Endothelial cell of umbilical vein (primary cell): ENCODE measurements around the gene USP46. TPM values are rescaled to one million over a fixed set of nuclear protein-coding genes. Genes with fewer than 3 reads are reported as not detected.

Experiments used
- BruUV-seq: library from RNA; stranded (reverse); fragments of 400-500 nt; replicated peaks from 2 replicates; lab custom pipeline; 2021; lab: Mats Ljungman, UMichigan
- CTCF ChIA-PET: fragments of 300-600, 350-600 bp; sonication (Branson Sonifier 250); formaldehyde crosslinking; loops from one replicate; lab custom pipeline; 2021; ENCODE audit warnings: antibody characterized with exemption, inconsistent platforms; lab: Charles Lee
- POLR2A ChIA-PET: fragments of 300-600, 350-600 bp; sonication (Branson Sonifier 250); formaldehyde crosslinking; loops from one replicate; lab custom pipeline; 2021; ENCODE audit warnings: antibody characterized with exemption, inconsistent platforms; lab: Charles Lee
- DNase-seq: peaks from one replicate; pipeline ENCODE4 v3.0.0-alpha.2; 2011; ENCODE audit warnings: low read depth, low spot score
- FAIRE-seq: peaks from 2 replicates; lab custom pipeline; 2011; peaks lifted over from hg19 to GRCh38; lab: Jason Lieb, UNC
- H2AFZ ChIP-seq: 2 replicates; pipeline ENCODE4 v1.6.0; 2012; ENCODE audit warnings: low read depth, low read length, control low read depth, inconsistent platforms
- H3K27ac ChIP-seq: 2 replicates; pipeline ENCODE4 v1.5.1; 2011; ENCODE audit warnings: low read depth, mild to moderate bottlenecking, control low read depth, low read length, moderate library complexity; ENCODE audit not compliant: insufficient read depth
- H3K27me3 ChIP-seq, 2 experiments: 2 replicates each; pipeline versions ENCODE4 v1.6.0 to v1.6.1; 2011; ENCODE audit warnings: low read length in 2 of 2, mixed read lengths in 1 of 2; ENCODE audit not compliant: control insufficient read depth in 2 of 2, insufficient read depth in 2 of 2
- H3K36me3 ChIP-seq, 2 experiments: 2 replicates in 1 of 2; 3 replicates in 1 of 2; pipeline ENCODE4 v1.5.1; 2011; ENCODE audit warnings: low read length in 2 of 2, mild to moderate bottlenecking in 1 of 2, moderate library complexity in 1 of 2; ENCODE audit not compliant: control insufficient read depth in 2 of 2, insufficient read depth in 2 of 2; ENCODE audit errors: extremely low read depth in 1 of 2
- H3K4me1 ChIP-seq: 3 replicates; pipeline ENCODE4 v1.5.1; 2011; ENCODE audit warnings: mild to moderate bottlenecking, low read length; ENCODE audit not compliant: control insufficient read depth, insufficient read depth; ENCODE audit errors: extremely low read depth
- H3K4me2 ChIP-seq: 2 replicates; pipeline ENCODE4 v1.6.1; 2011; ENCODE audit warnings: low read length, control low read depth, mixed read lengths; ENCODE audit not compliant: insufficient read depth
- H3K4me3 ChIP-seq, 3 experiments: fragments of 200-600 bp in 1 of 3; sonication (generic), shearing (Covaris generic) in 1 of 3; replicated peaks in 1 of 3; 2 replicates each; pipeline ENCODE4 v1.5.1; 2011 to 2016; ENCODE audit warnings: control low read depth in 3 of 3, low read length in 3 of 3, mild to moderate bottlenecking in 2 of 3, inconsistent platforms in 1 of 3, low read depth in 1 of 3, moderate library complexity in 1 of 3; ENCODE audit not compliant: insufficient read depth in 1 of 3
- H3K79me2 ChIP-seq: 2 replicates; pipeline ENCODE4 v1.6.0; 2012; ENCODE audit warnings: low read length, inconsistent platforms; ENCODE audit not compliant: control insufficient read depth, insufficient read depth
- H3K9ac ChIP-seq: replicated peaks from 2 replicates; pipeline ENCODE3; 2011; ENCODE audit warnings: low read length, control low read depth; ENCODE audit not compliant: insufficient read depth; ENCODE audit errors: extremely low read depth
- H3K9me1 ChIP-seq: replicated peaks from 3 replicates; pipeline ENCODE4 v1.6.0; 2011; ENCODE audit warnings: mild to moderate bottlenecking, low read length; ENCODE audit not compliant: control insufficient read depth, insufficient read depth; ENCODE audit errors: extremely low read depth
- H3K9me3 ChIP-seq: replicated peaks from 2 replicates; pipeline ENCODE4 v1.5.1; 2012; ENCODE audit warnings: low read length, inconsistent platforms; ENCODE audit not compliant: control insufficient read depth, insufficient read depth
- H4K20me1 ChIP-seq: replicated peaks from 2 replicates; pipeline ENCODE3; 2011; ENCODE audit warnings: mild to moderate bottlenecking, low read length; ENCODE audit not compliant: control insufficient read depth, insufficient read depth; ENCODE audit errors: extremely low read depth
- EZH2 ChIP-seq: IDR thresholded peaks from 2 replicates; pipeline ENCODE4 v1.6.1; 2012; ENCODE audit warnings: borderline replicate concordance, low read depth, mild to moderate bottlenecking, moderate library complexity, low read length, inconsistent platforms; ENCODE audit not compliant: severe bottlenecking
- FOS ChIP-seq: IDR thresholded peaks from 2 replicates; pipeline ENCODE4 v1.6.1; 2011; ENCODE audit warnings: mild to moderate bottlenecking, low read length, moderate library complexity, borderline replicate concordance; ENCODE audit not compliant: insufficient read depth
- GATA2 ChIP-seq: IDR thresholded peaks from 2 replicates; pipeline ENCODE4 v1.7.0; 2011; ENCODE audit warnings: low read depth, mild to moderate bottlenecking, moderate library complexity, mixed read lengths, low read length; ENCODE audit not compliant: insufficient read length, insufficient read depth
- JUN ChIP-seq: IDR thresholded peaks from 2 replicates; pipeline ENCODE4 v1.6.1; 2011; ENCODE audit warnings: borderline replicate concordance, low read depth; ENCODE audit not compliant: insufficient read length, insufficient read depth
- MYC ChIP-seq: IDR thresholded peaks from one replicate; pipeline ENCODE4 v1.6.1; 2011; ENCODE audit warnings: mild to moderate bottlenecking, low read depth, low read length
- POLR2A ChIP-seq: IDR thresholded peaks from 2 replicates; pipeline ENCODE4 v1.6.1; 2012; ENCODE audit warnings: low read depth, mild to moderate bottlenecking, control low read depth, low read length
- POLR2AphosphoS5 ChIP-seq: IDR thresholded peaks from 2 replicates; pipeline ENCODE4 v1.6.1; 2012; ENCODE audit warnings: low read depth, mild to moderate bottlenecking, control low read depth, low read length, moderate library complexity; ENCODE audit not compliant: insufficient read depth
- dilution Hi-C: fragments of 300-500 bp; cut with MboI; formaldehyde crosslinking; loops from one replicate; pipeline ENCODE4 v1.15.0; 2019; ENCODE audit warnings: low sequenced_read_pairs; ENCODE audit not compliant: extremely low pct_ligation_motif_present
- intact Hi-C: fragments of 100-400 bp; cut with micrococcal nuclease; formaldehyde crosslinking; loops from one replicate; pipeline ENCODE4 v1.10.0; 2022
- polyA plus RNA-seq, 4 experiments: library from polyadenylated mRNA; depleted of rRNA in 3 of 4; stranded (reverse) in 3 of 4; unstranded in 1 of 4; fragments of >200 nt; gene quantifications; 2 replicates each; pipeline versions ENCODE4 v1.2.1 to v1.2.3, GENCODE V29; 2011 to 2012; ENCODE audit warnings: missing spikeins in 1 of 4
- total RNA-seq: library from RNA; stranded (reverse); gene quantifications from 2 replicates; pipeline ENCODE4 v1.2.3, GENCODE V29; 2021
- TF ChIP-seq, protein P1 (sequence below), 2 donors: IDR thresholded peaks; 1 replicate in 1 of 2; 2 replicates in 1 of 2; pipeline ENCODE4 v1.5.1; 2011; ENCODE audit warnings: low read length in 2 of 2, mild to moderate bottlenecking in 2 of 2, moderate library complexity in 2 of 2, control low read depth in 1 of 2, inconsistent platforms in 1 of 2, low read depth in 1 of 2; ENCODE audit not compliant: insufficient read depth in 1 of 2; ENCODE audit errors: extremely low read depth in 1 of 2
- TF ChIP-seq, protein P2 (sequence below): IDR thresholded peaks from 2 replicates; pipeline ENCODE4 v1.6.1; 2011; ENCODE audit not compliant: insufficient read depth, insufficient read length

The USP46 gene
- total and polyA plus RNA-seq, 2 donors (not counting 3 experiments of a cell fraction or from before 2014, with no cell fraction given), result 5.2 to 23.7 TPM

- FAIRE-seq, result no peak
- intact Hi-C loops, result no loop called here
- Histone ChIP-seq H3K36me3 (no peaks in the 10 kb centered on the region), H3K4me1 (no peaks in the 10 kb centered on the region), H2AFZ (no peak overlapping the region), H3K4me2 (no peak overlapping the region), H3K9me3 (no peaks in the 10 kb centered on the region), H3K4me3 (no peak overlapping the region), H4K20me1 (no peaks in the 10 kb centered on the region), H3K27ac (no peak overlapping the region), H3K9ac (no peak overlapping the region), H3K27me3 (no peaks in the 10 kb centered on the region), H3K79me2 (peaks cover 8% of the 10 kb centered on the region), H3K9me1 (no peaks in the 10 kb centered on the region)
- ChIA-PET POLR2A (no interaction called here), CTCF (no interaction called here)
- TF ChIP-seq, protein P1, sequence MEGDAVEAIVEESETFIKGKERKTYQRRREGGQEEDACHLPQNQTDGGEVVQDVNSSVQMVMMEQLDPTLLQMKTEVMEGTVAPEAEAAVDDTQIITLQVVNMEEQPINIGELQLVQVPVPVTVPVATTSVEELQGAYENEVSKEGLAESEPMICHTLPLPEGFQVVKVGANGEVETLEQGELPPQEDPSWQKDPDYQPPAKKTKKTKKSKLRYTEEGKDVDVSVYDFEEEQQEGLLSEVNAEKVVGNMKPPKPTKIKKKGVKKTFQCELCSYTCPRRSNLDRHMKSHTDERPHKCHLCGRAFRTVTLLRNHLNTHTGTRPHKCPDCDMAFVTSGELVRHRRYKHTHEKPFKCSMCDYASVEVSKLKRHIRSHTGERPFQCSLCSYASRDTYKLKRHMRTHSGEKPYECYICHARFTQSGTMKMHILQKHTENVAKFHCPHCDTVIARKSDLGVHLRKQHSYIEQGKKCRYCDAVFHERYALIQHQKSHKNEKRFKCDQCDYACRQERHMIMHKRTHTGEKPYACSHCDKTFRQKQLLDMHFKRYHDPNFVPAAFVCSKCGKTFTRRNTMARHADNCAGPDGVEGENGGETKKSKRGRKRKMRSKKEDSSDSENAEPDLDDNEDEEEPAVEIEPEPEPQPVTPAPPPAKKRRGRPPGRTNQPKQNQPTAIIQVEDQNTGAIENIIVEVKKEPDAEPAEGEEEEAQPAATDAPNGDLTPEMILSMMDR (IDR thresholded peaks at IDR 0.05; ENCODE audit: extremely low read depth in 1 of 2, insufficient read depth in 1 of 2, low read depth in 1 of 2, low read length in 2 of 2), result no peak
- TF ChIP-seq EZH2, result no peak
- DNase-seq, result no peak
- dilution Hi-C loops, result no loop called here
- BruUV-seq, result no TSS peak
Observed at GRCh38 chr4:52633846-52634245, 25.3 kb downstream of the USP46 start.

DNA sequence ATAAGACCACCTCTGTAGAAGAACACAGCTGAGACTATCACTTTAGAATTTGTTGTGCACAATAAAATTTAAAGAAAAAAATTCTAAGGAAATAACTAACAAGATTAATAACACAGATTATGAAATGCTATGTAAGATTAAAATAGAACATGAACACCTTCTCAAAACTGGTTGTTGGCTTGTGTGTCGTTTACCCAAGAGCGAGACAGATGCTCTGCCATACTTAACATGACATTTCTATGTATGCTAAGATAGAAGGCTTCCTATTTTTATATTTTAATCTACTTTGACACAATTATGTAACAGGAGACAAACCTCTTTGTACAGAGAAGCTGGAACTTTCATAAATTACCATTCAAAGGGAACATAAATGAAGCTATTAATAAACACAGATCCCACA is 30.1 kb downstream of the USP46 start:
- Histone ChIP-seq H3K4me3 (no peak overlapping the region), H3K4me1 (no peaks in the 10 kb centered on the region), H4K20me1 (no peaks in the 10 kb centered on the region), H3K9me1 (no peaks in the 10 kb centered on the region), H2AFZ (no peak overlapping the region), H3K27me3 (no peaks in the 10 kb centered on the region), H3K27ac (no peak overlapping the region), H3K79me2 (peaks cover 2% of the 10 kb centered on the region), H3K4me2 (no peak overlapping the region), H3K9ac (no peak overlapping the region), H3K36me3 (peaks cover 0 to 2% of the 10 kb centered on the region in 2 experiments), H3K9me3 (no peaks in the 10 kb centered on the region)
- POLR2A ChIA-PET, result no interaction called here
- no peak for TF ChIP-seq POLR2A
- TF ChIP-seq EZH2, result no peak
- no peak for TF ChIP-seq FOS
- TF ChIP-seq, protein P1 (IDR thresholded peaks at IDR 0.05; ENCODE audit: extremely low read depth in 1 of 2, insufficient read depth in 1 of 2, low read depth in 1 of 2, low read length in 2 of 2), result no peak
- TF ChIP-seq GATA2, result no peak
- TF ChIP-seq, protein P2, sequence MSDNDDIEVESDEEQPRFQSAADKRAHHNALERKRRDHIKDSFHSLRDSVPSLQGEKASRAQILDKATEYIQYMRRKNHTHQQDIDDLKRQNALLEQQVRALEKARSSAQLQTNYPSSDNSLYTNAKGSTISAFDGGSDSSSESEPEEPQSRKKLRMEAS, result no peak
- no peak for TF ChIP-seq POLR2AphosphoS5
- no peak for TF ChIP-seq MYC
- no peak for TF ChIP-seq JUN
- FAIRE-seq, result no peak
- DNase-seq, result no peak
- no TSS peak for BruUV-seq
- CTCF ChIA-PET, result interaction anchor here (1.0 to 1.5 kb wide), 2 partner anchors 9 to 10 kb away, joined by 3 to 4 read pairs; no protein-coding TSS in a partner anchor
- dilution Hi-C loops, result no loop called here
- intact Hi-C loops, result no loop called here
